RCC 7860 (cell line): ENCODE results near the gene ATP7A.
"Not testable (repeated sequence)": the region's sequence is repeated elsewhere in the genome, so short reads cannot be mapped to it uniquely, and the experiment has no call there.

Source experiments
- DNase-seq: peaks from one replicate; pipeline ENCODE4 v3.0.0-alpha.2; 2015; ENCODE audit warnings: low spot score
- FAIRE-seq: peaks from 2 replicates; lab custom pipeline; 2012; peaks lifted over from hg19 to GRCh38; lab: Jason Lieb, UNC

The ATP7A gene

DNA sequence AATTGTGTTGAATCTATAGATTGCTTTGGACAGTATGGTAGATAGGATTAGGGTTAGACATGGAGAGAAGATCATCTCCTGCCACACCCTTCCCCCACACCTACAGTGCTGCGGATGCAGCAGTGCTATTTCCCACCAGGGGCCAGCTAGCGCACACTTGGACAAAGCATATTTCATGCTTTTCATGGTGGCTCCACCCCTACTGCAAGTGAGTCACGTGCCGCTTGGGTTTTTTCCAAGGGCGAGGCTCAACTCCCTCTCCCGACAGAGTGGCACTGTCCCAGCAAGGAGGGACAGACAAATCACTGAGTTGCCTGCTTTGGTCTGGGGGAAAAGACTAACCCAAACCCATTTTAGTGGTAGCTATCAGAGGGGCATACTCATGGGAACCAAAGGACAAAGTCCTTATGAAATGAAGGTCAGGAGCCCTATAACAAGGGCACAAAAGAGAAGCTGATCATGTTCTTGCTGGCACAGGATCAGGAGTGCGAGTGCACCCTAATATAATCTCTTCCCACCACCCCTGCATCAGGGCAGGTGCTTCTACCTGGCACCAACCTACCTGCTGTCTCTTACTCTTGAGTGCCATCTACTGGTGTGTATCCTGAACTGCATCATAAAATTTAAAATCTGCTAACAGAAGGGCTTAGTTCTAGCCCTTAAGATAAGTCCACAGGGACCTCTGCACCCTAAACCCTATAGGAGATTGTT is 114.0 kb downstream of the ATP7A start:
- no peak for DNase-seq
- FAIRE-seq, result no peak

DNA sequence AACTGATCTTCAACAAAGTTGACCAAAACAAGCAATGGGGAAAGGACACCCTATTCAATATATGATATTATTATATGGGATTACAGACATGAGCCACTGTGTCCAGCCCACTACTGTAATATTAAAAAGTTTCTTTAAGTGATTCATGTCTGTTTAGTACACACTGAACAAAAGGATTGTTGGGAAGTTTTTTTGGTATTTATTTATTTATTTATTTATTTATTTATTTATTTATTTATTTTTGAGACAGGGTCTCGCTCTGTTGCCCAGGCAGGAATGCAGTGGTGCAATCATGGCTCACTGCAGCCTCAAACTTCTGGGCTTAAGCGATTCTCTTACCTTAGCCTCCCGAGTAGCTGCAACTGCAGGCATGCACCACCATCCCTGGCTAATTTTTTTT is 117.3 kb downstream of the ATP7A start:
- no peak for FAIRE-seq

DNA sequence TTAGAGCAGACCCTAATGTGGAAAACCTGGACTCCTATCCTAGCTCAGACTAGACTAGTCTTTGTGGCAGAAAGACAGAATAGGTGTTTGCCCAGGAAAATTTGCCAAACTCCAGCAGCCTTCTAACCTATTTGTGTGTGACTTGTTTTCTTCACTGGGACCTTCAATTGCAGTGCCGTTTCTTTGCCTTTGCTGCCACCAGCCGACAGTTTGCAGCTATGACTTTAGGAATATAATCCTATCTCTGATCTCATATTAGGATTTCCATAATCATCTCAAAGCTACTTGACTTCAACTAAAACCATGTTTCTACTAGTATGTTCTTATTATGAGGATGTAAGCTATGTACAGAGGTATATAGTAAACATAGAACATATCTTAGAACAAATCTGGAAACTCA is 119.2 kb downstream of the ATP7A start:
- FAIRE-seq, result peak; percentile 75
- DNase-seq, result peak; percentile 5

More for the DNA sequence above, 117.3 kb downstream of the ATP7A start:
- DNase-seq, result no peak

DNA sequence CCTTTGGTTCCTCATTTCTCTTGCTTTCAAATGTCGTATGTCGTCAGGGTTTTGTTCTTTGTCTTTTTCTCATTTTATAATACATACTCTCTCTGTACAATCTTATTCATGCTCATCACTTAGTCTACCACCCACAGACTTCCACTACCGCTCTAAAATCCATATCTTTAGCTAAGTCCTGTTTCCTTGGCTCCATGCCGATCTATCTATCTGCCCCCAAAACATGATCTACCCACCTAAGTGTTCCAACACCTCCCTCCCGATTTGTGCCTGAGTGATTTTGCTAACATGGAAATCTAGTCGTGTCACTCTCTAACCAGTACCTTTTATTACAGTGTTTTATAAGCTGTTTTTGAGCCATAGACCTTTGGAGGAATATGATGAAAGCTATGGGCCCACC is 124.6 kb downstream of the ATP7A start:
- FAIRE-seq, result no peak
- no peak for DNase-seq

DNA sequence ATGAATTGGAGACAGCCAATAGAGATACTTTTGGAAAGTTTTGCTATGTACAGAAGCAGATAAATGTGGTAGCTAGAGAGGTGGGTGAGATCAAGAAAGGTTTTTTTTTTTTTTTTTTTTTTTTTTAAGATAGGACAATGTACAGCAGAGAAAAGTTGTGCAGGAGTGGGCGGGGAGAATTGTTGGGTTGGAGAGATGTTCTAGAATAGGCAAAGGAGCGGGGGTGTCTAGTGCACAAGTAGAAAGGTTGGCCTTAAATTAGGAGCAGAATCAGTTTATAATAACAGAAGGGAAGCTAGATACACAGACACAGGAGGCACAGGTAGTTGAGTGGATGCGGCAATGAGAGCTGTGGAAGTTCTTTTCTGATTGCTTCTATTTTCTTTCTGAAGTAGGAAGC is 127.4 kb downstream of the ATP7A start:
- DNase-seq (no peak), FAIRE-seq (no peak)

DNA sequence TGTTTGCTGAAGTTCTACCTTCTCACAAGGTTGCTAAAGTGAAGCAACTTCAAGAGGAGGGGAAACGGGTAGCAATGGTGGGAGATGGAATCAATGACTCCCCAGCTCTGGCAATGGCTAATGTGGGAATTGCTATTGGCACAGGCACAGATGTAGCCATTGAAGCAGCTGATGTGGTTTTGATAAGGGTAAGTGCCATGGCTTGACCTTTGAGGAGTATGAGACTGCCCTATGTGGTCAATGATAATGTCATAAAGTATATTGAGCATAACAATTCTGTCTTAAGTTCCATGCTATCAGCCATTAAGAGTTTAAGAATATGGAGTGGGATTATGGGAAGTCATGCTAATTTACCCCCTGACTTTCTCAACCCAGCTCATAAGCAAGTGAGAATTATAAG is 132.1 kb downstream of the ATP7A start:
- FAIRE-seq (no peak), DNase-seq (no peak)

DNA sequence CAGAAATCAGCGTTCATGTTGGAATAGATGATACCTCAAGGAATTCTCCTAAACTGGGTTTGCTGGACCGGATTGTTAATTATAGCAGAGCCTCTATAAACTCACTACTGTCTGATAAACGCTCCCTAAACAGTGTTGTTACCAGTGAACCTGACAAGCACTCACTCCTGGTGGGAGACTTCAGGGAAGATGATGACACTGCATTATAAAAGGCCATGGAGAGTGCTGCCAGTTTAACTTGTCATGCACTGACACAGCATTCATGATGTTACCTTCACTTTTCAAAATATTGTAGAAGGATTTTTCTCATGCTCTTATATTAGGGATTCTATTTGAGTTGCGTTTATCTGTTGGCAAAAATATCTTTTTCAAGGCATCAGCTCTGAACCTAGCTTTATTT is 135.9 kb downstream of the ATP7A start:
- FAIRE-seq (no peak), DNase-seq (no peak)

DNA sequence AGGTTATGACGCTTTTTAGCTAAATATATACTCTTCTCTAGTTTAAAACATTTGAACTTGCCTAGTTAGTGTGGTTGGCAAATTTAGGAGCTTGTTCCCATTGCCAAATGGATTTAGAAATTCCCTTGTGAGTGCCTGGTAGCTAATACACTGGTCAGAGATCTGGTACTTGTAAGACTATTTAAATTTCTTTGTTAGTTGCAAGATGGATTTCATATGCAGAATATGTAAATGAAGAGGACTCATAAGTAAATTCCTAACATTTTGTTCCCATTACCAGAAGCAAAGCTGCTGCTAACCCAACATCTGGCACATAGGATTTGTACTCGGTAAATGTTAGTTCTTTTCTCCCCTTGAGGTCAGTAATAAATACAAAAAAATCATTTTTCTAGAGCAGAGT is 137.6 kb downstream of the ATP7A start:
- no peak for FAIRE-seq
- no peak for DNase-seq

DNA sequence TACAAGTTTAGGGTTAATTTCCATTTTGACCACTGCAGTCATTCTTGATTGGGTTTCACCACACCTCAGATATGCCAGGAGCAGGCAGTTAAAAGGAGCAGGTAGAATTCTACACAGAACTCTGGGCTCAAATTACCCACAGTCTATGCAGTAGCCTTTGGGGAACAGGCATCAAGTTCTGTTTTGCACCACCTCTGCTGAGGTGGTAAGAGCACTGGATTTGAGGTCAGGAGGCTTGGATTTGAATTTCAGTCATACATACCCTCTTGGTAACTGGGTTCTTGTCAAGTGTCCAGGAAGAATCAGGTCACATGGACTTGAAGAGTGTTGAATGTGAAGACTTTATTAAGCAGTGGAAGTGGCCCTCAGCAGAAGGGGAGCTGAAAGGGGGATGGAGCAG is 153.2 kb downstream of the ATP7A start:
- FAIRE-seq, result no peak
- DNase-seq, result no peak

DNA sequence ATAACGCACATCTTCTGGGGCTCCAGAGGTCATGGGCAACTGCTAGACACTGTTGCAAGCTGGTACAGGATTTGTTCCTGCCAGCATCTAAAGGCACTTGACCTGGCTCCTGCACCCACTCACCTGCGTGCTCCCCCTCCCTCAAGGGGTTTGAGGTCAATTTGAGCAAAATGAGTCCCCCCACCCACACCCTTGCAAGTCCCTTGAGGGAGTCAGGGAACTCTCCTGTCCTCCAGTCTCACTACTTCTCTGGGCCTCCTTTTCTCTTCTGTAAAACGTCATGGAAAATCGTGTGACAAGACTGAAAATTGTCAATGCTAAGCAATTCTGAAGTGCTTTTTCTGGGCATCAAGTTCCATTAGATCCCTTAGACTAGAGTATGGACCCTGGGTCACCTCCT is 153.7 kb downstream of the ATP7A start:
- DNase-seq (no peak), FAIRE-seq (no peak)

DNA sequence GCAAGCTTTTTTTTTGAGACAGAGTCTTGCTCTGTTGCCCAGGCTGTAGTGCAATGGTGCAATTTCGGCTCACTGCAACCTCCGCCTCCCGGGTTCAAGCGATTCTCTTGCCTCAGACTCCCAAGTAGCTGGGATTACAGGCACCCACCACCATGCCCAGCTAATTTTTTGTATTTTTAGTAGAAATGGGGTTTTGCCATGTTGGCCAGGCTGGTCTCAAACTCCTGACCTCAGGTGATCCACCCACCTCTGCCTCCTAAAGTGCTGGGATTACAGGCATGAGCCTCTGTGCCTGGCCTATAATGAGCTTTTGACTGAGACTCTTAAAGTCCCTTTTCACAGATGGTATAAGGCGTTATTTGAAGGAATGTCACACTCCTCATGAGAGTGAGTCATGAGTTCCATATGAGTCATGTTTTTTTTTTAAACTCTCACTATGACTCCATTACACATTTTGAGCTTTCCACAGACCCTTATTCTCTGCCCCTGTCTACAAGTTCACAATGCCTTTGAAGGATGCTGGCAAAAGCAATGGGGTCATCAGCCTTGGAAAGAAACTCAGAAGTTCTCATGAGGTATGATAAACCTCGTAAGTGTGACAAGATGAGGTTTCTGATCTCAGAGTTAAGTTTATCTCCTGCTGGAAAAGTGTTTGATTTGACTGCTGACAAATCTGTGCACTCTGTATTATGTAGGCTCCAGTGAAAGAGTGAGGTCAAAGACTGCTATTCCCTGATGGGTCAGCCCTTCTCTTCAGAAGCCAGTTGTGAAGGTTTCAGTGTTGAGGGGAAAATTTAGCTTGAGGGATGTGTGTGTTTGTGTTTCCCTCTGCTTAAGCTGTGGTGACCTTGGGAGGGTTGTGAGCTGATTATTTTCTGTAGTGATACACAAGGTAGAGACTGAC is 154.5 kb downstream of the ATP7A start:
- peak; percentile 67 for DNase-seq
- peak; percentile 88 for FAIRE-seq

DNA sequence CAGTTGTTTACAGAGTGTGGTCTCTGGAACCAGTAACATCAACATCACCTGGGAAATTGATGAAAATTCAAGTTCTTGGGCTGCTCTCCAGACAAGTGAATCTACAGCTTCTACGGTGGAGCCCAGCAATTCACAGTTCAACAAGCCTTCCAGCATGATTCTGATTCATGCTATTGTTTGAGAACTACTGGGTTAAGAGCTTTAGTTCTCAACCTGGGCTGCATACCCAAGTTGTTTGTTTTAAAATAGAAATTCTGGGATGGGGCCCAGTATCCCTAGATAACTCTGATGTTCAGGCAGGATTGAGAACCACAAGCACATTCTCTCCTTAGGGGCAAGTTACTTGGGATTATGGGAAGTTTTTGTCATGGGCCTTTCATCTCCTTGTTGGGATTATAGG is 155.6 kb downstream of the ATP7A start:
- no peak for FAIRE-seq
- no peak for DNase-seq

DNA sequence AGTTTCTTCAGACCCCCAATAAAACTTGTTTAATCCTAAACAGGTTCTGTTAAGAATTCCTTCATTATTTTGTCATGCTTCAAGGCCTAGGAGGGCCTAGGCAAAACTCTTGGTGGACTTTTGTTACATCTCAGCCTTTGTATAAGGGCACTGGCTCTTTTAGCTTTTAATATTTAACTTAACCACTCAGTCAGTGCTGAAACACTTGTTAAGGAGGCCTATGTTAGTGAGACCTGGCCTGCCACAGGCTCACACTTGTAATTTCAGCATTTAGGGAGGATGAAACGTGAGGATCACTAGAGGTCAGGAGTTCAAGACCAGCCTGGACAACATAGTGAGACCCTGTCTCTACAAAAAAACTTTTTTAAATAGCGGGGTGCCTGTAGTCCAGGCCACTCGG is 160.8 kb downstream of the ATP7A start:
- FAIRE-seq, result no peak
- DNase-seq, result no peak

DNA sequence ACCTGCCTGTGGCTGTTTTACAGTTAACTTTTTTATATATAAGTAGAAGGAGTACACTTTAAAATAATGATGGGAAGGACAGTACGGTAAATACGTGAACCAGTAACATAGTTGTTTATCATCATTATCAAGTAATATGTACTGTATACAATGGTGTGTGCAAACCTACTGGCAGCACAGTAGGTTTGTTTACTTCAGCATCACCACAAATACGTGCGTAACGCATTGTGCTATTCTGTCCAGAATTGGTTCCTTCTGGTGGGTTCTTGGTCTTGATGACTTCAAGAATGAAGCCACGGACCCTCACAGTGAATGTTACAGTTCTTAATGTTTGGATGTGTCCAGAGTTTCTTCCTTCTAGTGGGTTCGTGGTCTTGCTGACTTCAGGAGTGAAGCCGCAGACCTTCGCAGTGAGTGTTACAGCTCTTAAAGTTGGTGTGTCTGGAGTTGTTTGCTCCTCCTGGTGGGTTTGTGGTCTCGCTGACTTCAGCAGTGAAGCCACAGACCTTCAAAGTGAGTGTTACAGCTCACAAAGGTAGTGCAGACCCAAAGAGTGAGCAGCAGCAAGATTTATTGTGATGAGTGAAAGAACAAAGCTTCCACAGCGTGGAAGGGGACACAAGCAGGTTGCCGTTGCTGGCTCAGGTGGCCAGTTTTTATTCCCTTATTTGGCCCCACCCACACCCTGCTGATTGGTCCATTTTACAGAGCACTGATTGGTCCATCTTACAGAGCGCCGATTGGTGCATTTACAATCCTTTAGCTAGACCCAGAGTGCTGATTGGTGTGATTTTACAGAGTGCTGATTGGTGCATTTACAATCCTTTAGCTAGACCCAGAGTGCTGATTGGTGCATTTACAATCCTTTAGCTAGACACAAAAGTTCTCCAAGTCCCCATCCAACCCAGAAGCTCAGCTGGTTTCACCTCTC is 162.9 kb downstream of the ATP7A start:
- FAIRE-seq, DNase-seq: not testable (repeated sequence)

DNA sequence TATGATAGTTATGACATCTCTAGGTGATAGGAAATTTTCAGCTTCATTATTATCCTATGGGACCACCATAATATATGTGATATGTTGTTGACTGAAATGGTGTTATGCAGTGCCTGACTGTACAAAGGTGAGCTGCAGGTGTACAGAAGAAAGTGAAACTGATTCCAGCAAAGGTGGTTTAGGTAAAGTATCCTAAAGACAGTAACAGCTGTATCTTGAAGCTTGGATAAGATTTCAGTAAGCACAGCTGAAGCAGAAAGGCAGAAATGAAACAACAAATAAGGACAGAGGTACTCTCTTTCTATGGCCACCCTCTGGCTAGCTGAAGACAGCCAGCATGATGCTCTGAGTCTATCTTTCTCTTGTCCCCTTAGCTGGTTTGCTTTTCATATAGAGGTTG is 163.6 kb downstream of the ATP7A start:
- FAIRE-seq (no peak), DNase-seq (no peak)

DNA sequence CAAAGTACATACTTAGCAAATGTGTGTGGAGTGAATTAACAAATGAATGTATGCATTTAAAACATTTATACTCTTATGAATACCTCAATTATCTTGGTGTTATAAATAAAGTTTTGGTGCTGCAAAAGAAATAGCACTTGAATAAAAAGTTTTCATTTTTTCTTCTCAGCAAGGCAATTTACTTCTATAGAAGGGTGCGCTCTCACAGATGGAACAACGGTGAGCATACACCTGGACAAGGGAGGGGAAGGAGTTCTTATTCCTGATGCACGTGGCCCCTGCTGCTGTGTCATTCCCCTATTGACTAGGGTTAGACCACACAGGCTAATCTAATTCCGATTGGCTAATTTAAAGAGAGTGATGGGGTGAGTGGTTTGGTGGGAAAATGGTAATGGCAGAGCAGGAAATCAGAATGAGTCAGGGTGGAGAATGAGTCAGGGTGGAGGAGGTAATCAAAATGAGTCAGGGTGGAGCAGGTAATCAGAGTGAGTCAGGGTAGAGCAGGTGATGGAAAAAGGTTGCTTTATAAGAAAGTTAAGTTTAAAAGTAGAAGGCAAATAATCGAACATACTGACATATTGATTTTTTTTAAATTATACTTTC is 165.4 kb downstream of the ATP7A start:
- DNase-seq (no peak), FAIRE-seq (no peak)

DNA sequence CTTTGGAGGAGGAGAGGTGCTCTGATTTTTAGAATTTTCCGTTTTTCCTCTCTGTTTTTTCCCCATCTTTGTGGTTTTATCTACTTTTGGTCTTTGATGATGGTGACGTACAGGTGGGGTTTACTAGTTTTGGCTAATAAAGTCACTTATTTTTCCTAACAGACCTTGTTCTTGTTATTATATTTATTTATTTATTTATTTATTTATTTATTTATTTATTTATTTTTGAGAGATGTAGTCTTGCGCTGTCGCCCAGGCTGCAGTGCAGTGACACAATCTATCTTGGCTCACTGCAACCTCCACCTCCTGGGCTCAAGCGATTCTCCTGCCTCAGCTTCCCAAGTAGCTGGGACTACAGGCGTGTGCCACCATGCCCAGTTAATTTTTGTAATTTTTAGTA is 170.9 kb downstream of the ATP7A start:
- not testable (repeated sequence) for DNase-seq, FAIRE-seq

DNA sequence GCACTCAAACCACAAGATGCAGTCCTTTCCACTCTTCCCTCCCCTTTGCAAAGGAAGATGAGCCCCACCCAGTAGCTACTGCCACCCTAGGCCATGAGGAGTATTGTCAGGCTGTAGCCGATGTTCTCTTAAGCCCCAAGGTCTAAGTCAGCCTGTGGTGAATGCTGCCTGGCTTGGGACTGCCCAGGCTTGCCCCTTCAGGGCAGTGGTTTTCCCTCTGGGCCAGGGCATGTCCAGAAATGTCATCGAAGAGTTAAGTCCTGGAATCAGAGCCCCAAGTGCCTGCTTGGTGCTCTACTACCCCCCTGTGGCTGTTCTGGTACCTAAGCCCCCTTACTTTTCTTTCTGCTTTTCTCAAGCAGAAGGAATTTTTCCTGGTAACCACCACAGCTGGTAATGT is 181.8 kb downstream of the ATP7A start:
- no peak for FAIRE-seq
- DNase-seq, result peak; percentile 9

DNA sequence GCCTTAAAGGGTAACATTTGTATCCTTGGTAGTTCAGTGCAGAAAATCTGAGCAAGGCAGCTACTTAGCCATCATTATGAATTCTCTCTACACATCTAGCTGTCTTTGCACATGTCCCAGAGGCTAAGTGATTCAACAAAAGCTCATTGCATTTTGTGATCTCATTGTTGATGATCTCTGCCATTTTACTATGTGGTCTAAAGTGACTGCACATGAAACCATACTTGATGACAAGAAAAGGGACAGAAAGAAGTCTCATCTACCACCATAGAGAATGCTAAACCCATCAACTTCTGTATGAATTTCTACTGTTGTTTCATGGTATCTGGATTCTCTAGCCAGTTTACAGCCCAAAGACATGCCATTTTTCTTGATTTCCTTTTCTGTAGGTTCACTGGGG is 187.6 kb downstream of the ATP7A start:
- FAIRE-seq (no peak), DNase-seq (no peak)
